ENCODE data around the gene ADISSP. TPM values are rescaled to one million over a fixed set of nuclear protein-coding genes. Genes with fewer than 3 reads are reported as not detected.
"Not testable (repeated sequence)": the region's sequence is repeated elsewhere in the genome, so short reads cannot be mapped to it uniquely, and the experiment has no call there.

The ADISSP gene
- total RNA-seq, 4 donors from 2014 or later, result 14.4 to 32.4 (median 22.2) TPM

DNA sequence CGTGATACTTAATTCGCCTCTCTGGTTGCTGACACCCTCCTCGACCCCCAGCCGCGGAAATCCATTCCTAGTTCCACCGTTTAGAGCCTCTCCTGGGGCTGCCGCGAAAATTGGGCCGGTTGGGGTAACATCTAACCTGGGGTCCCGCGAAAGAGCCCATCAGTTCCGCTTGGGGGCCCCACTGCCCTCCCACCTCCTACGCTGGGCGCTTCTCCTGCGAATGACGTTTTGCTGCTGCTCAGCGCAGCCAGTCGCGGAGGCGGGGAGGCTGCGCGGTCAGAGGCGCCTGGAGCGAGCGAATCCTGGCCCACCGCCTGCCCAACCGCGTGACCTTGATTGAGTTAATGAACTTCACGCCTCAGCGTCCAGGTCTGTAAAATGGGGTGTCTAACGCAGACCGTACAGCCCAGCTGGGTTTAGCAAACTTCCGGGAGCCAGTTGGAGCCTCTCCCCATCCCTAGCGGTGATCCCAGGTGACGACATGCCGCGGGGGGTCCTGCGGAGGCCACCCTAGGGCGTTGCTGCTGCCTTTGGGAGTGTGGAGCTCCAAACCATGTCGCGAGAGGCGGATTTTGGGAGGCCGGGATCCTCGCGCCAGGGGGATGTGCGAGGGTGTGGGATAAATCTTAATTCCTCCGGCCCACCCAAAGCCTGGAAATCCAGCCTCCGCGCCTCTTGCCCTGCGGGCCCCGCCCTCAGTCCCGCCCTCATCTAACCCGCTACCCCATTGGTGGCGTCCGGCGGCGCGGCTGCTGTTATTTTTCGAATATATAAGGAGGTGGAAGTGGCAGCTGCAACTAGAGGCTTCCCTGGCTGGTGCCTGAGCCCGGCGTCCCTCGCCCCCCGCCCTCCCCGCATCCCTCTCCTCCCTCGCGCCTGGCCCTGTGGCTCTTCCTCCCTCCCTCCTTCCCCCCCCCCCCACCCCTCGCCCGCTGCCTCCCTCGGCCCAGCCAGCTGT, 28.2 kb upstream of the ADISSP start, which contains the start of gene CDC25B:
Gene CDC25B, plus strand, starts transcription at position 800 of the 958 bp plus-strand sequence. CDS start 222 bp downstream, outside the sequence.
- DNase-seq (ENCODE audit: low spot score in 2 of 2), result peak; percentile 96
- H3K4me3 ChIP-seq, result peak within 1 kb of the TSS; percentile 46 to 67 (median 55)
- H3K27ac ChIP-seq, result peak within 1 kb of the TSS; percentile 91 to 98 (median 96)
- H3K27me3 ChIP-seq, result no peaks in the 10 kb centered on the region
- H3K4me1 ChIP-seq, result peaks cover 0 to 51% (median 26%) of the 10 kb centered on the region in 4 donors
- TF ChIP-seq EP300 (IDR thresholded peaks at IDR 0.05) (peak; percentile 30 to 92), POLR2A (IDR thresholded peaks at IDR 0.05) (peak in 1 of 2 donors; percentile 78)
- TF ChIP-seq, protein P1, sequence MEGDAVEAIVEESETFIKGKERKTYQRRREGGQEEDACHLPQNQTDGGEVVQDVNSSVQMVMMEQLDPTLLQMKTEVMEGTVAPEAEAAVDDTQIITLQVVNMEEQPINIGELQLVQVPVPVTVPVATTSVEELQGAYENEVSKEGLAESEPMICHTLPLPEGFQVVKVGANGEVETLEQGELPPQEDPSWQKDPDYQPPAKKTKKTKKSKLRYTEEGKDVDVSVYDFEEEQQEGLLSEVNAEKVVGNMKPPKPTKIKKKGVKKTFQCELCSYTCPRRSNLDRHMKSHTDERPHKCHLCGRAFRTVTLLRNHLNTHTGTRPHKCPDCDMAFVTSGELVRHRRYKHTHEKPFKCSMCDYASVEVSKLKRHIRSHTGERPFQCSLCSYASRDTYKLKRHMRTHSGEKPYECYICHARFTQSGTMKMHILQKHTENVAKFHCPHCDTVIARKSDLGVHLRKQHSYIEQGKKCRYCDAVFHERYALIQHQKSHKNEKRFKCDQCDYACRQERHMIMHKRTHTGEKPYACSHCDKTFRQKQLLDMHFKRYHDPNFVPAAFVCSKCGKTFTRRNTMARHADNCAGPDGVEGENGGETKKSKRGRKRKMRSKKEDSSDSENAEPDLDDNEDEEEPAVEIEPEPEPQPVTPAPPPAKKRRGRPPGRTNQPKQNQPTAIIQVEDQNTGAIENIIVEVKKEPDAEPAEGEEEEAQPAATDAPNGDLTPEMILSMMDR (IDR thresholded peaks at IDR 0.05), result peak; percentile 28 to 96 (median 54)
- peaks cover 0 to 21% (median 3%) of the 10 kb centered on the region in 3 donors for H3K36me3 ChIP-seq
- H3K9me3 ChIP-seq, result no peaks in the 10 kb centered on the region
- WGBS, 2 donors, result 1% methylated on average over 44 to 62 of the region's 69 CpGs

DNA sequence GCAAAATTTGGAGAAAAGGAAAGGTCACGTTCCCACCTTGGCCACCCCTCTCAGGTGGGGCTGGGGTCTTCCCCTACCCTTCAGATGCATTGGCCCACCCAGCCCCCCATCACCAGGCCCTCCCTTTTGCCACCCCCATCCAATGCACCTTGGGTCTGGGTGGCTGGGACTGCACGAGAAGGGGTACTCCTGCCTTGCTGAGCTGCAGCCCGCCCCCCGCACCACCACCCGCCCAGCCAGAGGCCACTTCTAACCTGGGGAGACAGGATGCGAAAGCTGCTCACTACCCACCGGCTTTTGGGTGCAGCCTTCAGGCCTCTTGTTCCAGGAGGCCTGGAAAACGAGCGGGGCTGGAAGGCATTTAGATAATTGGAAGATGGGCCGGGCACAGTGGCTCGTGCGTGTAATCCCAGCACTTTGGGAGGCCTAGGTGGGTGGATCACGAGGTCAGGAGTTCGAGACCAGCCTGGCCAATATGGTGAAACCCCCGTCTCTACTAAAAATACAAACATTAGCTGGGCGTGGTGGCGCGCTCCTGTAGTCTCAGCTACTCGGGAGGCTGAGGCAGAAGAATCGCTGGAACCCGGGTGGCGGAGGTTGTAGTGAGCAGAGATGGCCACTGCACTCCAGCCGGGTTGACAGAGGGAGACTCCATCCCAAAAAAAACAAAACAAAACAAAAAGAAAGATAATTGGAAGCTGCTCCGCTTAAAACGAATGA, 27.3 kb upstream of the ADISSP start:
- Histone ChIP-seq H3K27ac (peak overlapping the region; percentile 91 to 98 (median 96)), H3K27me3 (no peaks in the 10 kb centered on the region), H3K9me3 (no peaks in the 10 kb centered on the region), H3K4me1 (peaks cover 0 to 49% (median 23%) of the 10 kb centered on the region in 4 donors), H3K4me3 (peak overlapping the region in 3 of 4 donors; percentile 46 to 67 (median 64)), H3K36me3 (peaks cover 0 to 11% (median 3%) of the 10 kb centered on the region in 3 donors)
- TF ChIP-seq, protein P1 (IDR thresholded peaks at IDR 0.05), result no peak
- TF ChIP-seq POLR2A (IDR thresholded peaks at IDR 0.05) (no peak), EP300 (IDR thresholded peaks at IDR 0.05) (no peak)
- 77 to 84% methylated on average over 25 of the region's 25 CpGs for WGBS, 2 donors
- DNase-seq (ENCODE audit: low spot score in 2 of 2), result no peak

GRCh38 chr20:3794168-3794567, 26.6 kb upstream of the ADISSP start:
- Histone ChIP-seq H3K4me1 (peaks cover 0 to 42% (median 19%) of the 10 kb centered on the region in 4 donors), H3K27ac (peak overlapping the region in 1 of 4 donors; percentile 98)
- H3K27me3 ChIP-seq; DNase-seq (ENCODE audit: low spot score in 2 of 2); H3K4me3 ChIP-seq; H3K36me3 ChIP-seq; H3K9me3 ChIP-seq: not testable (repeated sequence)
- 92 to 94% methylated on average over 1 to 2 of the region's 3 CpGs for WGBS, 2 donors

GRCh38 chr20:3789201-3789600, 21.6 kb upstream of the ADISSP start:
- not testable (repeated sequence) for H3K27me3 ChIP-seq; H3K9me3 ChIP-seq; H3K4me3 ChIP-seq; H3K36me3 ChIP-seq; DNase-seq (ENCODE audit: low spot score in 2 of 2)
- Histone ChIP-seq H3K4me1 (peaks cover 0 to 38% (median 24%) of the 10 kb centered on the region in 4 donors), H3K27ac (peak overlapping the region in 1 of 4 donors; percentile 63)
- 94 to 98% methylated on average over 4 of the region's 4 CpGs for WGBS, 2 donors

GRCh38 chr20:3788685-3789155, 21.2 kb upstream of the ADISSP start:
- no peaks in the 10 kb centered on the region for H3K27me3 ChIP-seq
- H3K36me3 ChIP-seq, result peaks cover 0 to 12% (median 0%) of the 10 kb centered on the region in 3 donors
- H3K4me3 ChIP-seq, result no peak overlapping the region
- H3K4me1 ChIP-seq, result peaks cover 0 to 43% (median 26%) of the 10 kb centered on the region in 4 donors
- DNase-seq (ENCODE audit: low spot score in 2 of 2), result no peak
- TF ChIP-seq POLR2A (IDR thresholded peaks at IDR 0.05), result no peak
- TF ChIP-seq, protein P1 (IDR thresholded peaks at IDR 0.05), result no peak
- TF ChIP-seq EP300 (IDR thresholded peaks at IDR 0.05), result no peak
- no peaks in the 10 kb centered on the region for H3K9me3 ChIP-seq
- H3K27ac ChIP-seq, result peak overlapping the region in 3 of 4 donors; percentile 17 to 63 (median 18)
- WGBS, 2 donors, result 37 to 44% methylated on average over 4 of the region's 4 CpGs

All from tibial nerve (tissue), 4 donors.